Liver (tissue), 9 donors: ENCODE measurements around the gene GYG2. TPM values are rescaled to one million over a fixed set of nuclear protein-coding genes. Genes with fewer than 3 reads are reported as not detected.
"Not testable (repeated sequence)": the region's sequence is repeated elsewhere in the genome, so short reads cannot be mapped to it uniquely, and the experiment has no call there.

Experiments
- DNase-seq: peaks from one replicate; pipeline ENCODE4 v3.0.0-alpha.2; 2017; ENCODE audit warnings: low spot score
- H3K27ac ChIP-seq, 2 donors: one replicate each; pipeline ENCODE4 v1.7.0; 2013; ENCODE audit warnings: inconsistent platforms in 2 of 2, low read length in 2 of 2, control low read depth in 1 of 2, low read depth in 1 of 2, mild to moderate bottlenecking in 1 of 2
- H3K27me3 ChIP-seq, 4 donors: one replicate each; pipeline versions ENCODE4 v1.6.1 to v1.7.0; 2013; ENCODE audit warnings: low read length in 3 of 4, inconsistent platforms in 1 of 4, mild to moderate bottlenecking in 1 of 4, moderate library complexity in 1 of 4; ENCODE audit not compliant: control insufficient read depth in 4 of 4, insufficient read depth in 4 of 4
- H3K36me3 ChIP-seq, 4 donors: one replicate each; pipeline versions ENCODE4 v1.6.1 to v1.7.0; 2013; ENCODE audit warnings: low read length in 3 of 4, mild to moderate bottlenecking in 3 of 4, low read depth in 1 of 4, moderate library complexity in 1 of 4; ENCODE audit not compliant: control insufficient read depth in 4 of 4, insufficient read depth in 3 of 4
- H3K4me1 ChIP-seq, 4 donors: one replicate each; pipeline versions ENCODE4 v1.6.1 to v1.7.0; 2013; ENCODE audit warnings: low read length in 3 of 4, mild to moderate bottlenecking in 3 of 4, moderate library complexity in 1 of 4; ENCODE audit not compliant: control insufficient read depth in 4 of 4, insufficient read depth in 4 of 4
- H3K4me3 ChIP-seq, 3 donors: one replicate each; pipeline versions ENCODE4 v1.6.1 to v1.7.0; 2013; ENCODE audit warnings: low read length in 3 of 3, control low read depth in 1 of 3, low read depth in 1 of 3, mild to moderate bottlenecking in 1 of 3
- H3K9ac ChIP-seq, 2 donors: one replicate each; pipeline ENCODE4 v1.7.0; 2013; ENCODE audit warnings: low read length in 2 of 2, mild to moderate bottlenecking in 2 of 2, moderate library complexity in 2 of 2, control low read depth in 1 of 2, low read depth in 1 of 2
- H3K9me3 ChIP-seq, 4 donors: one replicate each; pipeline versions ENCODE4 v1.6.1 to v1.7.0; 2013; ENCODE audit warnings: low read length in 3 of 4; ENCODE audit not compliant: control insufficient read depth in 4 of 4
- ATF3 ChIP-seq: IDR thresholded peaks from 2 replicates; pipeline ENCODE4 v1.6.1; 2016; ENCODE audit warnings: antibody characterized with exemption
- CTCF ChIP-seq: fragments of 150-350 bp; IDR thresholded peaks from 2 replicates; pipeline ENCODE4 v1.5.1; 2017; ENCODE audit warnings: improper control_type of control experiment, low read depth, low read length; ENCODE audit not compliant: missing input control
- EGR1 ChIP-seq, 2 donors: IDR thresholded peaks; 2 replicates each; pipeline ENCODE4 v1.6.1; 2016 to 2018; ENCODE audit warnings: antibody characterized with exemption in 2 of 2, low read depth in 2 of 2
- FOXA1 ChIP-seq: IDR thresholded peaks from 2 replicates; pipeline ENCODE4 v1.6.1; 2016; ENCODE audit warnings: antibody characterized with exemption
- FOXA2 ChIP-seq: IDR thresholded peaks from 2 replicates; pipeline ENCODE4 v1.6.1; 2016; ENCODE audit warnings: antibody characterized with exemption
- GABPA ChIP-seq, 2 donors: IDR thresholded peaks in 1 of 2; conservative IDR thresholded peaks in 1 of 2; 2 replicates each; pipeline ENCODE4 v1.6.1; 2016; ENCODE audit warnings: antibody characterized with exemption in 2 of 2, mild to moderate bottlenecking in 1 of 2, moderate library complexity in 1 of 2
- HNF4A ChIP-seq, 2 donors: conservative IDR thresholded peaks; 2 replicates each; pipeline ENCODE4 v1.6.1; 2016; ENCODE audit warnings: antibody characterized with exemption in 2 of 2, mild to moderate bottlenecking in 2 of 2
- HNF4G ChIP-seq: IDR thresholded peaks from 2 replicates; pipeline ENCODE4 v1.6.1; 2016; ENCODE audit warnings: antibody characterized with exemption
- MAX ChIP-seq: IDR thresholded peaks from 2 replicates; pipeline ENCODE4 v1.6.1; 2016; ENCODE audit warnings: antibody characterized with exemption
- NR2F2 ChIP-seq: IDR thresholded peaks from 2 replicates; pipeline ENCODE4 v1.6.1; 2016; ENCODE audit warnings: antibody characterized with exemption
- RAD21 ChIP-seq, 2 donors: IDR thresholded peaks; 2 replicates each; pipeline ENCODE4 v1.6.1; 2016; ENCODE audit warnings: antibody characterized with exemption in 2 of 2, mild to moderate bottlenecking in 2 of 2
- REST ChIP-seq: IDR thresholded peaks from 2 replicates; pipeline ENCODE4 v1.6.1; 2016; ENCODE audit warnings: antibody characterized with exemption, mild to moderate bottlenecking
- RXRA ChIP-seq, 2 donors: IDR thresholded peaks; 2 replicates each; pipeline ENCODE4 v1.6.1; 2017 to 2018; ENCODE audit warnings: antibody characterized with exemption in 2 of 2, mild to moderate bottlenecking in 1 of 2
- SP1 ChIP-seq: IDR thresholded peaks from 2 replicates; pipeline ENCODE4 v1.6.1; 2018; ENCODE audit warnings: antibody characterized with exemption, mild to moderate bottlenecking
- TAF1 ChIP-seq: conservative IDR thresholded peaks from 2 replicates; pipeline ENCODE4 v1.6.1; 2016; ENCODE audit warnings: antibody characterized with exemption, mild to moderate bottlenecking
- YY1 ChIP-seq: IDR thresholded peaks from 2 replicates; pipeline ENCODE4 v1.6.1; 2016; ENCODE audit warnings: antibody characterized with exemption, mild to moderate bottlenecking
- WGBS: extraction: QIAGEN DNeasy Blood & Tissue Kit; methylation state at CpG from one replicate; pipeline ENCODE4 v1.1.7; 2013; 5-methylcytosine and 5-hydroxymethylcytosine counted together
- polyA plus RNA-seq, 2 donors: library from polyadenylated mRNA; stranded (reverse) in 1 of 2; unstranded in 1 of 2; fragments of 200-250 nt in 1 of 2; fragments of >200 nt in 1 of 2; fragmentation: Nextera tagmentation in 1 of 2; extraction: Ambion mirVana in 1 of 2; gene quantifications; one replicate each; pipeline versions ENCODE4 v1.2.1 to v1.2.3, GENCODE V29; 2013 to 2015
- total RNA-seq, 2 donors: library from RNA; depleted of rRNA; stranded (reverse); fragments of >200 nt; gene quantifications; one replicate each; pipeline ENCODE4 v1.2.3, GENCODE V29; 2014
- donor health status: healthy.
- donor health status: healthy.
- donor health status: healthy.
- donor health status: healthy.
- donor health status: healthy.

GYG2 gene
- total and polyA plus RNA-seq, 4 donors: 11.3 to 32.6 (median 14.3) TPM

- Histone ChIP-seq H3K27me3 (no peaks in the 10 kb centered on the region), H3K9ac (no peak overlapping the region), H3K4me3 (no peak overlapping the region), H3K4me1 (no peaks in the 10 kb centered on the region), H3K9me3 (no peaks in the 10 kb centered on the region), H3K36me3 (no peaks in the 10 kb centered on the region), H3K27ac (no peak overlapping the region)
- TF ChIP-seq YY1 (no peak), SP1 (no peak), FOXA2 (no peak), HNF4G (no peak), REST (no peak), RXRA (IDR thresholded peaks at IDR 0.05) (no peak), ATF3 (no peak), MAX (no peak), NR2F2 (no peak), EGR1 (IDR thresholded peaks at IDR 0.05; ENCODE audit: low read depth in 2 of 2) (no peak), RAD21 (IDR thresholded peaks at IDR 0.05) (no peak)
- WGBS: 96% methylated on average over 19 of the region's 19 CpGs
- DNase-seq: no peak
These were observed 34.4 kb upstream of the GYG2 start for GRCh38 chrX:2794336-2794735.

- H3K36me3 ChIP-seq, H3K27me3 ChIP-seq, H3K9ac ChIP-seq, H3K4me3 ChIP-seq, DNase-seq, H3K4me1 ChIP-seq, H3K27ac ChIP-seq, H3K9me3 ChIP-seq: not testable (repeated sequence)
- WGBS: 71% methylated on average over 15 of the region's 15 CpGs
These were observed 31.9 kb upstream of the GYG2 start for GRCh38 chrX:2796808-2797207.

- DNase-seq: no peak
- Histone ChIP-seq H3K27me3 (no peaks in the 10 kb centered on the region), H3K27ac (no peak overlapping the region), H3K4me3 (no peak overlapping the region), H3K36me3 (no peaks in the 10 kb centered on the region), H3K9me3 (no peaks in the 10 kb centered on the region), H3K4me1 (no peaks in the 10 kb centered on the region), H3K9ac (no peak overlapping the region)
- no peak for TF ChIP-seq ATF3
- TF ChIP-seq YY1: no peak
- no peak for TF ChIP-seq CTCF
- no peak for TF ChIP-seq NR2F2
- no peak for TF ChIP-seq TAF1
- TF ChIP-seq MAX: no peak
- no peak for TF ChIP-seq EGR1 (IDR thresholded peaks at IDR 0.05; ENCODE audit: low read depth in 2 of 2)
- no peak for TF ChIP-seq HNF4G
- no peak for TF ChIP-seq FOXA2
- no peak for TF ChIP-seq HNF4A (conservative IDR thresholded peaks at IDR 0.05)
- TF ChIP-seq GABPA (IDR thresholded peaks at IDR 0.05 in 1 of 2, conservative IDR thresholded peaks at IDR 0.05 in 1 of 2): no peak
- no peak for TF ChIP-seq SP1
- TF ChIP-seq RXRA (IDR thresholded peaks at IDR 0.05): no peak
- no peak for TF ChIP-seq FOXA1
- no peak for TF ChIP-seq REST
- TF ChIP-seq RAD21 (IDR thresholded peaks at IDR 0.05): no peak
- WGBS: 84% methylated on average over 4 of the region's 4 CpGs
These were observed 29.4 kb upstream of the GYG2 start for GRCh38 chrX:2799369-2799768.
